SU-DHL-6 (cell line): ENCODE results near the gene CST9.
"Not testable (repeated sequence)": the region's sequence is repeated elsewhere in the genome, so short reads cannot be mapped to it uniquely, and the experiment has no call there.

Experiments used
- H2AFZ ChIP-seq: fragments of 200-600 bp; sonication (generic); 2 replicates; pipeline ENCODE4 v1.6.1; 2014; ENCODE audit warnings: low read depth, mild to moderate bottlenecking, moderate library complexity, mixed read lengths, antibody characterized with exemption, low read length; ENCODE audit not compliant: severe bottlenecking
- H3F3A ChIP-seq: fragments of 200-600 bp; shearing (Covaris generic); 2 replicates; pipeline ENCODE4 v1.6.0; 2016; ENCODE audit warnings: antibody characterized with exemption, mild to moderate bottlenecking; ENCODE audit not compliant: insufficient read depth
- H3K27ac ChIP-seq: fragments of 200-600 bp; sonication (generic); 2 replicates; pipeline ENCODE4 v1.5.1; 2016; ENCODE audit warnings: low read depth, mild to moderate bottlenecking, low read length, moderate library complexity, mixed read lengths
- H3K27me3 ChIP-seq: fragments of 200-600 bp; sonication (generic), shearing (Covaris generic); 2 replicates; pipeline ENCODE4 v1.6.0; 2014; ENCODE audit warnings: mild to moderate bottlenecking, low read length
- H3K36me3 ChIP-seq: fragments of 200-600 bp; sonication (generic); 2 replicates; pipeline ENCODE4 v1.6.1; 2014; ENCODE audit warnings: mild to moderate bottlenecking, low read length, mixed read lengths
- H3K4me2 ChIP-seq: fragments of 300-600, 200-600 bp; shearing (Covaris generic), sonication (generic); 2 replicates; pipeline ENCODE4 v1.6.0; 2014; ENCODE audit warnings: low read length, low read depth, mild to moderate bottlenecking; ENCODE audit not compliant: poor library complexity, severe bottlenecking
- H3K4me3 ChIP-seq: fragments of 200-600 bp; sonication (generic); 2 replicates; pipeline ENCODE4 v1.5.1; 2014; ENCODE audit warnings: antibody characterized with exemption, low read length, mild to moderate bottlenecking, mixed read lengths; ENCODE audit not compliant: insufficient read depth, poor library complexity, severe bottlenecking
- H3K79me2 ChIP-seq: fragments of 200-600 bp; sonication (generic); 2 replicates; pipeline ENCODE4 v1.6.1; 2014; ENCODE audit warnings: mild to moderate bottlenecking, low read length, moderate library complexity; ENCODE audit not compliant: insufficient read depth
- H3K9ac ChIP-seq: fragments of 200-600 bp; sonication (generic); 2 replicates; pipeline ENCODE4 v1.7.0; 2014; ENCODE audit warnings: mild to moderate bottlenecking, low read length
- H3K9me2 ChIP-seq: fragments of 200-600 bp; sonication (generic); replicated peaks from 2 replicates; pipeline ENCODE4 v1.6.1; 2014; ENCODE audit warnings: low read length; ENCODE audit not compliant: insufficient read depth
- H3K9me3 ChIP-seq: fragments of 200-600 bp; sonication (generic); 2 replicates; pipeline ENCODE4 v1.6.1; 2014; ENCODE audit warnings: low read length, mixed read lengths; ENCODE audit not compliant: insufficient read depth
- H4K20me1 ChIP-seq: fragments of 200-600 bp; sonication (generic); 2 replicates; pipeline ENCODE4 v1.6.1; 2014; ENCODE audit warnings: low read depth, mild to moderate bottlenecking, antibody characterized with exemption, low read length, moderate library complexity, mixed read lengths
- EZH2phosphoT487 ChIP-seq: fragments of 200-600 bp; sonication (generic), shearing (Covaris generic); conservative IDR thresholded peaks from 2 replicates; pipeline ENCODE4 v1.6.1; 2018; ENCODE audit warnings: mild to moderate bottlenecking, antibody characterized with exemption, low read length, moderate library complexity, mixed read lengths
- TF ChIP-seq, protein P1 (sequence below): fragments of 200-600 bp; sonication (generic); IDR thresholded peaks from one replicate; pipeline ENCODE4 v1.5.1; 2017; ENCODE audit warnings: antibody characterized with exemption, mild to moderate bottlenecking, low read length, moderate library complexity; ENCODE audit not compliant: insufficient read depth, poor library complexity, severe bottlenecking

The CST9 gene

DNA sequence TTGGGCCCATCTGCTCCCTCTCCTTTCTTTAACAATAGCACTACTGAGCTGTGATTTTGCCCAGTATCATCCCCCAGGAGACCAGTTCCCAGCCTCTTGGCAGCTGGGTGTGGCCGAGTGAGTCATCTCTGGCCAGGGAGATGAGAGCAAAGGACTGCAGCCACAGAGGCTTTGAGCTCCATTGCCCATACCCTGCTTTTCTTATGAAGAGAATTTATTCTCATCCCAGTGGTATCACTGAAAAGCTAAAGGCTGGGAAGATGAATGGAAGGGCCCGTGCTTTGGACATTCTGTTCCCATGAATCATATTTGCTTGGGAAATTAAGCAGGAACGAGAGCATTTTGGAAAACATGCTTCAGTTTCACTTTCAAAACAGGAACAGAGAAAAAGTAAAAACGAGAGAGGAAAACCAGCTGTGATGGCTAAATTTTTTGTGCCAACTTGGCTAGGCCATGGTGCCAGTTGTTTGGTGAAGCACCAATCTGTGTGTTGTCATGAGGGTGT is 17.2 kb upstream of the CST9 start:
- Histone ChIP-seq H3F3A (no peaks in the 10 kb centered on the region), H3K27me3 (no peaks in the 10 kb centered on the region), H2AFZ (no peak overlapping the region), H3K9me3 (no peaks in the 10 kb centered on the region), H3K9me2 (no peaks in the 10 kb centered on the region), H3K4me2 (no peak overlapping the region), H3K36me3 (no peaks in the 10 kb centered on the region), H3K27ac (no peak overlapping the region), H3K79me2 (no peaks in the 10 kb centered on the region), H4K20me1 (no peaks in the 10 kb centered on the region), H3K9ac (no peak overlapping the region), H3K4me3 (no peak overlapping the region)
- TF ChIP-seq, protein P1, sequence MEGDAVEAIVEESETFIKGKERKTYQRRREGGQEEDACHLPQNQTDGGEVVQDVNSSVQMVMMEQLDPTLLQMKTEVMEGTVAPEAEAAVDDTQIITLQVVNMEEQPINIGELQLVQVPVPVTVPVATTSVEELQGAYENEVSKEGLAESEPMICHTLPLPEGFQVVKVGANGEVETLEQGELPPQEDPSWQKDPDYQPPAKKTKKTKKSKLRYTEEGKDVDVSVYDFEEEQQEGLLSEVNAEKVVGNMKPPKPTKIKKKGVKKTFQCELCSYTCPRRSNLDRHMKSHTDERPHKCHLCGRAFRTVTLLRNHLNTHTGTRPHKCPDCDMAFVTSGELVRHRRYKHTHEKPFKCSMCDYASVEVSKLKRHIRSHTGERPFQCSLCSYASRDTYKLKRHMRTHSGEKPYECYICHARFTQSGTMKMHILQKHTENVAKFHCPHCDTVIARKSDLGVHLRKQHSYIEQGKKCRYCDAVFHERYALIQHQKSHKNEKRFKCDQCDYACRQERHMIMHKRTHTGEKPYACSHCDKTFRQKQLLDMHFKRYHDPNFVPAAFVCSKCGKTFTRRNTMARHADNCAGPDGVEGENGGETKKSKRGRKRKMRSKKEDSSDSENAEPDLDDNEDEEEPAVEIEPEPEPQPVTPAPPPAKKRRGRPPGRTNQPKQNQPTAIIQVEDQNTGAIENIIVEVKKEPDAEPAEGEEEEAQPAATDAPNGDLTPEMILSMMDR: no peak
- TF ChIP-seq EZH2phosphoT487: no peak

DNA sequence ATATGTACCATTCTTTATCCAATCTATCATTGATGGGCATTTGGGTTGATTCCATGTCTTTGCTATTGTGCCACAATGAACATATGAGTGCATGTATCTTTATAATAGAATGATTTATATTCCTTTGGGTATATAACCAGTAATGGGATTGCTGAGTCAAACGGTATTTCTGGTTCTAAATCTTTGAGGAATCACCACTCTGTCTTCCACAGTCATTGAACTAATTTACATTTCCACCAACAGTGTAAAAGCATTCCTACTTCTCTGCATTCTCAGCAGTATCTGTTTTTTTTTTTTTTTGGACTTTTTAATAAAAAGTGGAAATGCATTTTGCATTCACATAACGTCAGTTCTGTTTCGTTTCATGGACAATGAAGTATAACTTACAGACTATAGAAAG is 16.7 kb upstream of the CST9 start:
- H3K27me3 ChIP-seq, H2AFZ ChIP-seq, H3K79me2 ChIP-seq, H3K36me3 ChIP-seq, H3F3A ChIP-seq, H3K27ac ChIP-seq, H3K9me3 ChIP-seq, H3K9ac ChIP-seq, H3K4me2 ChIP-seq, H3K9me2 ChIP-seq, H3K4me3 ChIP-seq, H4K20me1 ChIP-seq: not testable (repeated sequence)

DNA sequence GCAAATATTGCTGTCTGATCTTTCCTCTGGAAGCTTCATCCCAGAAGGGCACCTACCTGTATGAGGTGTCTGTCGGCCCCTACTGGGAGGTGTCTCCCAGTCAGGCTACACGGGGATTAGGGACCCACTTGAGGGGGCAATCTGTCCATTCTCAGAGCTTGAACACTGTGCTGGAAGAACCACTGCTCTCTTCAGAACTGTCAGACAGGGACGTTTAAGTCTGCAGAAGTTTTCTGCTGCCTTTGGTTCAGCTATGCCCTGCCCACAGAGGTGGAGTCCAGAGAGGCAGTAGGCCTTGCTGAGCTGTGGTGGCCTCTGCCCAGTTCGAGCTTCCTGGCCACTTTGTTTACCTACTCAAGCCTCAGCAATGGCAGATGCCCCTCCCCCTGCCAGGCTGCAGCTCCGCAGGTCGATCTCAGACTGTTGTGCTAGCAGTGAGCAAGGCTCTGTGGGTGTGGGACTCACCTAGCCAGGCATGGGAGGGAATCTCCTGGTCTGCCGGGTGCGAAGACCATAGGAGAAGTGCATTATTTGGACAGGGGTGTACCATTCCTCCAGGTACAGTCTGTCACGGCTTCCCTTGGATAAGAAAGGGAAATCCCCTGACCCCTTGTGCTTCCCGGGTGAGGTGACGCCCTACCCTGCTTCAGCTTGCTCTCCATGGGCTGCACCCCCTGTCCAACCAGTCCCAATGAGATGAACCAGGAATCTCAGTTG is 15.1 kb upstream of the CST9 start:
- H2AFZ ChIP-seq, H3K27ac ChIP-seq, H3K36me3 ChIP-seq, H3K9me3 ChIP-seq, H4K20me1 ChIP-seq, H3K9ac ChIP-seq, H3K4me3 ChIP-seq, H3K79me2 ChIP-seq, H3F3A ChIP-seq, H3K9me2 ChIP-seq, H3K4me2 ChIP-seq, H3K27me3 ChIP-seq: not testable (repeated sequence)

DNA sequence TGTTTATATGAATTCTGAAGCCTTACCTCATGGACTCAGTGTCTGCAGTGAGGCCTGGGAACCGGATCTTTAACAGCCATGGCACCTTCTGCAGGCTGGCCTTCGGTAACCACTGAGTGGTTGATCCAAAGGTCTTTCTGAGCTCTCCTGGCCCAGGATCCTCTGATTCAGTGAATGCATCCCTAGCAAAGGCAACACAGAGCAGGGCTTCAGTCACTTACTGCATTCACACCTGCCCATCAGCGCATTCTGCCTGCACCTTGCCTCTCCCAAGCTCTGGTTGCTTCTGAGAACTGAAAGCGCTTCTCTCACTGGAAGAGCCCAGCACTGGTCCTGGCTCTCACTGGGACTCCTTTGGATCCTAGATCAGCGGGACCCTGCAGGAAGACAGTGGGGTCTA is 8.4 kb upstream of the CST9 start:
- Histone ChIP-seq H2AFZ (no peak overlapping the region), H3K4me2 (no peak overlapping the region), H3K36me3 (no peaks in the 10 kb centered on the region), H3K9ac (no peak overlapping the region), H3F3A (no peaks in the 10 kb centered on the region), H3K27me3 (no peaks in the 10 kb centered on the region), H3K9me2 (no peaks in the 10 kb centered on the region), H4K20me1 (no peaks in the 10 kb centered on the region), H3K4me3 (no peak overlapping the region), H3K79me2 (no peaks in the 10 kb centered on the region), H3K27ac (no peak overlapping the region), H3K9me3 (no peaks in the 10 kb centered on the region)
- TF ChIP-seq, protein P1: no peak
- no peak for TF ChIP-seq EZH2phosphoT487
